A673 (cell line): ENCODE measurements around the gene KNDC1. TPM values are rescaled to one million over a fixed set of nuclear protein-coding genes. Genes with fewer than 3 reads are reported as not detected.

Experiments
- BruUV-seq: library from RNA; stranded (reverse); fragments of 400-500 nt; replicated peaks from 2 replicates; lab custom pipeline; 2021; lab: Mats Ljungman, UMichigan
- CTCF ChIA-PET: fragments of 300-600 bp; sonication (Branson Sonifier 250); formaldehyde crosslinking; loops from one replicate; lab custom pipeline; 2022; ENCODE audit warnings: antibody characterized with exemption; lab: Charles Lee
- POLR2A ChIA-PET: fragments of 300-600 bp; sonication (Branson Sonifier 250); formaldehyde crosslinking; loops from one replicate; lab custom pipeline; 2022; ENCODE audit warnings: antibody characterized with exemption; ENCODE audit not compliant: low non-redundant PET; lab: Charles Lee
- DNase-seq: peaks from one replicate; pipeline ENCODE4 v3.0.0-alpha.2; 2015; ENCODE audit warnings: low spot score
- H3K27ac ChIP-seq: fragments of 200-600 bp; sonication (generic); 2 replicates; pipeline ENCODE4 v1.5.1; 2016; ENCODE audit warnings: mixed run types, low read depth, mild to moderate bottlenecking, mixed read lengths, antibody characterized with exemption, low read length; ENCODE audit not compliant: poor library complexity, severe bottlenecking
- H3K27me3 ChIP-seq: fragments of 200-600 bp; sonication (generic); replicated peaks from 2 replicates; pipeline ENCODE4 v1.6.1; 2017; ENCODE audit warnings: mixed run types, low read depth, mild to moderate bottlenecking, mixed read lengths, antibody characterized with exemption, low read length; ENCODE audit not compliant: insufficient read depth, poor library complexity
- H3K36me3 ChIP-seq: fragments of 200-600 bp; sonication (generic); 2 replicates; pipeline ENCODE4 v1.6.1; 2016; ENCODE audit warnings: mixed run types, mild to moderate bottlenecking, mixed read lengths, antibody characterized with exemption, low read length; ENCODE audit not compliant: insufficient read depth, poor library complexity, severe bottlenecking
- H3K4me1 ChIP-seq: fragments of 200-600 bp; sonication (generic); 2 replicates; pipeline ENCODE4 v1.6.1; 2017; ENCODE audit warnings: mixed run types, mild to moderate bottlenecking, mixed read lengths, antibody characterized with exemption, low read length; ENCODE audit not compliant: insufficient read depth, poor library complexity, severe bottlenecking
- H3K4me3 ChIP-seq: fragments of 200-600 bp; sonication (generic); 2 replicates; pipeline ENCODE4 v1.5.1; 2016; ENCODE audit warnings: low read depth, mixed run types, mild to moderate bottlenecking, mixed read lengths, low read length; ENCODE audit not compliant: poor library complexity, severe bottlenecking
- H3K9me3 ChIP-seq: fragments of 200-600 bp; sonication (generic); 2 replicates; pipeline ENCODE4 v1.6.1; 2016; ENCODE audit warnings: mixed run types, low read depth, mild to moderate bottlenecking, mixed read lengths, antibody characterized with exemption, low read length; ENCODE audit not compliant: poor library complexity, severe bottlenecking
- CTCF ChIP-seq: fragments of 300-800, 200-600 bp; sonication (generic); conservative IDR thresholded peaks from 2 replicates; pipeline ENCODE4 v1.5.1; 2017; ENCODE audit warnings: low read depth, mild to moderate bottlenecking, antibody characterized with exemption, low read length, moderate library complexity, mixed read lengths
- EZH2 ChIP-seq: fragments of 200-600 bp; sonication (generic); IDR thresholded peaks from 2 replicates; pipeline ENCODE4 v1.6.1; 2017; ENCODE audit warnings: borderline replicate concordance, low read depth, mild to moderate bottlenecking, mixed read lengths, antibody characterized with exemption, low read length; ENCODE audit not compliant: poor library complexity, severe bottlenecking
- intact Hi-C: fragments of 100-400 bp; cut with micrococcal nuclease; formaldehyde crosslinking; loops from one replicate; pipeline ENCODE4 v1.10.0; 2022; ENCODE audit not compliant: unreplicated experiment
- total RNA-seq: library from RNA; stranded (reverse); gene quantifications from 2 replicates; pipeline ENCODE4 v1.2.3, GENCODE V29; 2021

The KNDC1 gene
- total RNA-seq, 1 experiment from 2014 or later = not detected

GRCh38 chr10:133185916-133186315 is 25.9 kb downstream of the KNDC1 start:
- CTCF ChIA-PET = no interaction called here
- POLR2A ChIA-PET = no interaction called here

GRCh38 chr10:133186416-133187090 is 26.5 kb downstream of the KNDC1 start:
- BruUV-seq = no TSS peak
- Histone ChIP-seq H3K36me3 (no peaks in the 10 kb centered on the region), H3K9me3 (no peaks in the 10 kb centered on the region), H3K4me1 (no peaks in the 10 kb centered on the region), H3K27me3 (peaks cover 20% of the 10 kb centered on the region), H3K4me3 (no peak overlapping the region), H3K27ac (no peak overlapping the region)
- DNase-seq = no peak
- CTCF ChIA-PET = no interaction called here
- TF ChIP-seq CTCF (no peak), EZH2 (no peak)
- POLR2A ChIA-PET = no interaction called here
- intact Hi-C loops = no loop called here

More at GRCh38 chr10:133185916-133186315, 25.9 kb downstream of the KNDC1 start:
- BruUV-seq = no TSS peak
- no peaks in the 10 kb centered on the region for H3K4me1 ChIP-seq
- H3K9me3 ChIP-seq = no peaks in the 10 kb centered on the region
- H3K27ac ChIP-seq = no peak overlapping the region
- H3K27me3 ChIP-seq = peaks cover 19% of the 10 kb centered on the region
- no peak overlapping the region for H3K4me3 ChIP-seq
- no peak for TF ChIP-seq CTCF
- no peak for TF ChIP-seq EZH2
- H3K36me3 ChIP-seq = no peaks in the 10 kb centered on the region
- DNase-seq = no peak
- intact Hi-C loops = no loop called here

GRCh38 chr10:133187091-133187905 is 27.3 kb downstream of the KNDC1 start:
- intact Hi-C loops = no loop called here
- no TSS peak for BruUV-seq
- H3K4me3 ChIP-seq = no peak overlapping the region
- CTCF ChIA-PET = no interaction called here
- POLR2A ChIA-PET = no interaction called here
- H3K36me3 ChIP-seq = no peaks in the 10 kb centered on the region
- TF ChIP-seq CTCF (no peak), EZH2 (no peak)
- H3K9me3 ChIP-seq = no peaks in the 10 kb centered on the region
- no peak overlapping the region for H3K27ac ChIP-seq
- peaks cover 27% of the 10 kb centered on the region for H3K27me3 ChIP-seq
- H3K4me1 ChIP-seq = no peaks in the 10 kb centered on the region
- no peak for DNase-seq
